Endothelial cell (in vitro differentiated cells): ENCODE results near the gene MINDY3. TPM values are rescaled to one million over a fixed set of nuclear protein-coding genes. Genes with fewer than 3 reads are reported as not detected.

Experiments used
- DNase-seq: peaks from one replicate; pipeline ENCODE4 v3.0.0; 2021; ENCODE audit warnings: low spot score
- H3K27ac Mint-ChIP-seq: one replicate; pipeline ENCODE4 v1.8.0; 2021; ENCODE audit warnings: mixed read lengths, inconsistent platforms; ENCODE audit not compliant: unreplicated experiment
- H3K27me3 Mint-ChIP-seq: one replicate; pipeline ENCODE4 v1.8.0; 2021; ENCODE audit warnings: mild to moderate bottlenecking, moderate library complexity, mixed read lengths, inconsistent platforms; ENCODE audit not compliant: unreplicated experiment
- H3K36me3 Mint-ChIP-seq: one replicate; pipeline ENCODE4 v1.8.0; 2021; ENCODE audit warnings: mild to moderate bottlenecking, low read depth, mixed read lengths, inconsistent platforms; ENCODE audit not compliant: unreplicated experiment
- H3K4me1 Mint-ChIP-seq: one replicate; pipeline ENCODE4 v1.8.0; 2021; ENCODE audit warnings: mild to moderate bottlenecking, mixed read lengths, inconsistent platforms; ENCODE audit not compliant: unreplicated experiment
- H3K4me3 Mint-ChIP-seq: one replicate; pipeline ENCODE4 v1.8.0; 2021; ENCODE audit warnings: mild to moderate bottlenecking, mixed read lengths, inconsistent platforms; ENCODE audit not compliant: unreplicated experiment
- H3K9me3 Mint-ChIP-seq: one replicate; pipeline ENCODE4 v1.8.0; 2021; ENCODE audit warnings: mixed read lengths, inconsistent platforms; ENCODE audit not compliant: unreplicated experiment
- CTCF ChIP-seq: fragments of 200-600 bp; sonication (generic); IDR thresholded peaks from one replicate; pipeline ENCODE4 v1.5.0; 2021; ENCODE audit warnings: antibody characterized with exemption; ENCODE audit not compliant: unreplicated experiment
- total RNA-seq: library from RNA; stranded (reverse); fragmentation: NEBNext Ultra II Directional; extraction: Animal tissue kit (Norgen Biotek cat#: 25700); gene quantifications from one replicate; pipeline ENCODE4 v1.2.1, GENCODE V29; 2021; ENCODE audit not compliant: unreplicated experiment

The MINDY3 gene
- total RNA-seq, 1 donor from 2014 or later = 26.1 TPM

- Mint-ChIP-seq H3K4me3 (no peak overlapping the region), H3K27ac (no peak overlapping the region), H3K9me3 (no peaks in the 10 kb centered on the region), H3K4me1 (peaks cover 7% of the 10 kb centered on the region), H3K27me3 (no peaks in the 10 kb centered on the region), H3K36me3 (no peaks in the 10 kb centered on the region)
- TF ChIP-seq CTCF = no peak
- DNase-seq = no peak
Observed at GRCh38 chr10:15795036-15795792, 65.1 kb downstream of the MINDY3 start.

DNA sequence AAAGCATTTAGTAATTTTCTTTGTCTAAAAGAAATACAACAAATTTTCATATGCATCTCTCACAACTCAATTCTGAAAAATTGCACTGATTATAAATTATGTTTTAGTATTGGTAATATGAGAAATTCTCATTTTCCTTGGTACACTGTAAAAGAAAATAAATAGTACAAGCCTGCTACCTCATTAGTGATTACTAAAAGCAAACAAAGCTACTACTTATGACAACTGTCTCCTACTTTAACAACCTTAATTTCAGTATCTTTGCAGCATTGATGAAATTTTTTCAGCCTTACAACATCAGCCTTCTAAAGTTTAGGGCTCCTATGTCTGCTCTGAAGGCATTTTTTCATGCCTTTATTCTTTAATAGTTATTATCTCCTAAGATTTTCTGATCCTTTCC, 65.7 kb downstream of the MINDY3 start:
- no peak for DNase-seq
- TF ChIP-seq CTCF = no peak
- Mint-ChIP-seq H3K4me3 (no peak overlapping the region), H3K9me3 (no peaks in the 10 kb centered on the region), H3K27me3 (no peaks in the 10 kb centered on the region), H3K36me3 (no peaks in the 10 kb centered on the region), H3K27ac (no peak overlapping the region), H3K4me1 (peaks cover 7% of the 10 kb centered on the region)

GRCh38 chr10:15793664-15794063, 66.6 kb downstream of the MINDY3 start:
- no peak for TF ChIP-seq CTCF
- Mint-ChIP-seq H3K4me1 (peaks cover 7% of the 10 kb centered on the region), H3K4me3 (no peak overlapping the region), H3K27ac (no peak overlapping the region), H3K36me3 (no peaks in the 10 kb centered on the region), H3K9me3 (no peaks in the 10 kb centered on the region), H3K27me3 (no peaks in the 10 kb centered on the region)
- no peak for DNase-seq

DNA sequence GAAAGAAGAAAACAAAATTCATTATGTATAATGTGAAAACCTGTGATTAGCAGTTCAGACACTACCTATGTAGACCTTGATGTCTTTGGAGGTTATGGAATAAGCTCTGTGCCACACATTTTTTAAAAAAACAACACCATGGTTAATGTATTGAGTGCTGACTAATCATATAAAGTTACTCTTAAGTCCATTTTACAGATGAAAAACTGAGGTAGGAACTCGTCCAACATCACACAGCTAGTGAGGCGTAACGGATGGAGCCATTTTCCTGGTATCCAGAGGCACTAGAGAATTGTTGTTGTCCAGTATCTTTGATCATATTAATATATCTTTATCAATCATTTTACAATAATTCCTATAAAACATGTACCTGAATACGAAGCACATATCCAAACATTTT, 67.5 kb downstream of the MINDY3 start:
- Mint-ChIP-seq H3K4me1 (peaks cover 7% of the 10 kb centered on the region), H3K27ac (no peak overlapping the region)

More for the DNA sequence above, 67.5 kb downstream of the MINDY3 start:
- H3K27me3 Mint-ChIP-seq = no peaks in the 10 kb centered on the region
- H3K9me3 Mint-ChIP-seq = no peaks in the 10 kb centered on the region
- no peak for DNase-seq
- no peak overlapping the region for H3K4me3 Mint-ChIP-seq
- no peaks in the 10 kb centered on the region for H3K36me3 Mint-ChIP-seq
- no peak for TF ChIP-seq CTCF
